DMS53 treated with DMSO at 0.1 percent for 48 hours (cell line): ENCODE measurements around the gene KIAA2012.

Source experiments
- DNase-seq: peaks from one replicate; lab custom pipeline; 2025; ENCODE audit not compliant: unreplicated experiment; lab: John Stamatoyannopoulos, UW

The KIAA2012 gene

DNA sequence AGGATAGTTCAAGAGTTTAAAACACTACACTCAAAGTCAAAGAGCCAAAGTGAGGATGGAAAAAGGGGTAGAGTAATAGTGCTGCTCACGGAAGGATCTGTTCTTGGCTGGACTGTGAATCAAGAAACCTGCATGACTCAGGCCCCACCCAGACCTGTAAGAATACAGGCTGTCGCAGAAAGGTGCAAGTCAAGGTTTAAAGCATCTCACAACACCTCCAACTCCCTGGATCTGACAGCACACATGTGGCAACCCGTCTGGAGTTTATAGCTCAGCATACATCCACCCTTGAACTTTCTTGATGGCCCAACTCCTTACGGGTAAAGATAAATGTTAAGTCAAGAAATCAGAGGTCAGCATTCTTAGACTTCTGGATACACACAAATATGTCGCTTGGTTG, 6.3 kb downstream of the KIAA2012 start:
- DNase-seq, result no peak

DNA sequence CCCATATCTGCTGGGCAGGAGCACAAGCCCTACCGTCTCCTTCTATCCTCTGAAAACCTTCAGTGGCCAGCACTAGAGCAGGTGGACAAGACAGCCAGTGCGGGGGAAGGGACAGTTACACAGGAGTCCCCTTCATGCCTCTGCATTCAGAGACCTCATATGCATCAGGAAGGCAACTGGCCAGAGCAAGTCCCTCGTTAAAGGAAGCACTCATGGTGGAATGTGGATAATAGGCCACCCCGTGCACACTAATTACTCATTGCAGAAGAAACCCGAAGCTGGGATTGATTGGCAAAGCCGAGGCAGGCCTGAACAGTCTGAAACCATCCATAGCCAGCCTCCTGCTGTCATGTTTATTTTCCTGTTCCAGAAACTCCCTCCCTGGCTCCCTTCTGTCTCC, 11.2 kb downstream of the KIAA2012 start:
- DNase-seq, result no peak

- DNase-seq, result no peak
Observed at GRCh38 chr2:202088777-202089176, 15.7 kb downstream of the KIAA2012 start.

DNA sequence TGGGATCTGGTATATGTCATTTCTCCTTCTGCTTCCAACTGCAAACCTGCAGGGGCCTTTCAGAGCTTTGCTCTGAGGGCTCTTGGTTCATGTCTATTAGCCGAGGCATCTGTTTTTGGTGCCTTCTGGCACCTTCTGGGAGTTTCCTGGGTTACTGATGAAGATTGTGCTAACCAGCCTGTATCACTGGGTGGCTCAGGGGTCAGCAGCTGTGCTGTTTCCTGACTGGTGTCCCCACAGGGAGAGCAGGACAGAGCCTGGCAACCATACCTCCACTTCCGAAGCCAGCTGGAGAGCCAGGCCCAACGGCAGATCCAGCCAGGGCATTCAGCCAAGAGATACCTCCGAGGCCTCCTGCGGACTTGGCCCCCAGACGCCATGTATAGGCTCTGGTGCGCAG, 17.5 kb downstream of the KIAA2012 start:
- no peak for DNase-seq

DNA sequence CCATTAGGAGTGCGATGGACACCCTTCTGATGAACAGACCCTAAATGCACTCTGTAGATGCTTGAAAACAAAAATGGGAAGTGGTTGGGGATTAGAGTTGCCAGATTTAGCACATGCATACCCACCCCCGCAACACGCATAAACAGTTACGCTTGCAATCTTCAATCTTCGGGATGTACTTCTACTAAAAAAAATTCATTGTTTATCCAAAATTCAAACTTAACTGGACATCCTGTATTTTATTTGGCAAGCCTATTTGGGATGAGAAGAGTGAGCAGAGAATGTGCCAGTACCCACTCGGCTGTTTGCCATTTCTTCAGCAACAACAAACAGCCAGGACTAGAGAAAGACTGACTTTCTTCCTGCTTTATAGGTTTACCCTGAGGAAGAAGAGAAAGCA, 18.4 kb downstream of the KIAA2012 start:
- no peak for DNase-seq

- no peak for DNase-seq
Observed at GRCh38 chr2:202094426-202094986, 21.5 kb downstream of the KIAA2012 start.

DNA sequence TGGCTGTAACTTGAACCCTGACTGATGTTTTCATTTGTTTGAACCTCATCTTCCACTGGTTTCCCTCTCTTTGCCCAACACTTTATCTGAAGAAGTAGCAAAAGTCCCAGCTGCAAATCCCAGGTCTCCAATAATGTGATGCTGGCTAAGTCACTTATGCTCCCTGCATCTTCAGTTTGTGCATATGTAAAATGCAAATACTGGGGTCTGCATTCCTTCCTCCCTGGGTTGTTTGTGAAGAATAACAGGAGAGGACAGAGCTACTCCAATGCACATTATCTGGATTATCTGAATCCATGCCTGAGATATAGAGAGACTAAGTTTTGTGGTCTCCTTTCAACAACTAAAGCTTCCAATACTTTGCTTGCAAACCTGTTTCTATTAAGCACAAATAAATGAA, 22.2 kb downstream of the KIAA2012 start:
- no peak for DNase-seq

DNA sequence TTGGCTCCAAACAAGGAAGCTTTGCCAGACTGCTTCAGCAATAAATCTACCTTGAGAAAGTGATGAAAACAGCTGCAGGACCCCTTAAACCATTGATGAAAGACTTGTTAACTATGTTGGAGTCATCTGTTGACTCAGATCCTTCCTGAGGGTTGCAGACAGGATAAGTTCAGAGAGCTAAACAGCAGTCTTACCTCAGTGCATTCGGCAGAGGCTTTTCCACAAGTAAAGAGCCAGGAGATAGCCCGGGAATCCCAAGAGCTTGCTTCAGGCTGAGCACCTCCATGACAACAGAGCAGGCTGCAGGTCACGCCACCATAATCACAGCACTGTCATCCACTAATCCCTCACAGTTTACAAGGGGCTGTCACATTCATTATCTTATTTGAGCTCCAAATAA, 23.7 kb downstream of the KIAA2012 start:
- DNase-seq, result no peak

DNA sequence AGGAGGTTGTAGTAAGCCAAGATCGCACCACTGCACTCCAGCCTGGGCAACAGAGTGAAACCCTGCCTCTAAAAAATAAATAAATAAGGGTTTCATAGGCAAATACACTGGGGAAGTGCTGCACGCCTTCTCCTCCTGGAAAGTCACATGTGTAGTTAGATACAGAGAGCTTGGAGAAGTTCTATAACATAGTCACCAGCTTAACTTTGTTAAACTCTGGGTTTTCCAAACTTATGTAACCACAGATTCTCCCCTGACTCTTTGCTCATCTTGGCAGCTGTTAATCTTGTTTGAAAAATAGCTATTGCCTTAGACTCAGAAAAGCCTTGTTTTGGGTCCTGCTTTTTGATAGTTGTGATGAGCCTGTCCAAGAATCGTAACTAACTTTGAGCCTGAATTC, 25.2 kb downstream of the KIAA2012 start:
- no peak for DNase-seq

DNA sequence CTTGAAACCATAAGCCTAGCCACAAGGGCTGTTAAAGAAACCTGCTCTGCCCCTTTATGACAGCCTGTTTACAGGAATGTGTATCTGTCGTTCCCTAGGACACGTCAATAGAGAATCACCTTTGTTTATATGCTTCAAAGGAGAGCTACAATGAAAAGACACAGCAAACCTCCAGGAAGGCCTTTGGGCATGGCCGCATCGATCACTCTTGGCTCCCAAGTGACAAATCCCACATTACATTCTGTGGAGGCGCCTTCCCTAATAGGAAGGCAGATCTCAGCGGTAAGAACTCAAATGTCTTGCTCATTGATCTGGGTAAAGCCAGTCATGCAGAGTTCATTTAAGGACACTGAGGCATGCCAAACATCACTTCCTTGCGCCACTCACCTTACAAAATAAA, 26.5 kb downstream of the KIAA2012 start:
- DNase-seq, result no peak

GRCh38 chr2:202100176-202100575, 27.1 kb downstream of the KIAA2012 start:
- DNase-seq, result no peak

- DNase-seq, result no peak
Observed at GRCh38 chr2:202101026-202101579, 28.0 kb downstream of the KIAA2012 start.

DNA sequence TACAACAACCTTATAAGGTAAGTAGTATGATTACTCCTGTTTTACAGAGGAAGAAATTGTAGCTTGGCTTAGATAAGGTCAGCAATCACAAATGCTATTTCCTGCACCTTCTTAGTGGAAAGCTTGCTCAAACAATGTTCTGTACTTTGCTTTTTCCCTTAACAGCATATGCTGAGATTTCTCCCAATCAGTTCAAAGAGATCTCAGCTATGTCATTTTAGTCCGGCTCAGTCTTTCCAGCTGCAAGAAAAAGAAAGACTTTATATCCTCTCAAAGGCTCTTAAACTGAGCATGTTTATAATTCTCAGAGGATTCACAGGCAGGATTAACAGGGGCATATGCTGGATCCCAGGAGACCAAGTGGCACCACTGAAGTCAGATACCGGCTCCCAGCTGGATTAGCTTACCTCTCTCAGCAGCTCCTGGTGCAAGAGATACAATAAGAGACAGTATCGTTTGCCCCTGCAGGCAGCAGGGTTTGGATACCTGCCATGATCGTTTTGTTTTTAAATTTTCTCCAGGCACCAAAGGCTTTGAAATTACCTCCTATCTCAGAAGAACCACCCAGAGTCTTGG, 29.5 kb downstream of the KIAA2012 start:
- no peak for DNase-seq

DNA sequence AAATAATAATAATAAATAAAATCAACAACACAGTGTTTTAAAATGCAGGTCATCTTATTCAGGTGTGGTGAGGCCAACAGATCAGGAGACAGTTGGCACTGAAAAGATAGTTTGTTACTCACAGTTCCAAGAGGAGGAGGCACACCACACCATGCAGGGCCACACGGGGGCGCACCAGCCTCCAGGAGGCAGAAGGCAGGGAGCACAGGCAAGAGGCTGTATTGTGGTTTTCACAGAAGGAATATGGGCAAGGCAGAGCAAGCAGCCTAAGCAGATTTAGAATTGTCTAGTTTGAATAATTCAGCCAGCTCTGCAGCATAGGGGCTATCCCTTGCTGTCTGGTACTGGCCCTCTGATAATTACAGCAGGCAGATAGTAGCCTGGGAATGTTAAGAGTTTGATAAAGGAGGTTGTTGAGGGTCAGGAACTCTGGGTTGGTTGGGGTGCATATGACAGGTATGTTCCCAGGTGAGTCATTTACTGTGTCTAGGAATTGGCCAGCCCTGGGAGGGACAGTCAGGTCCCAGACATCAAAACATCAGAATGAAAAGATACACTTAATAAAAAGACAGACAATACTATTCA, 31.3 kb downstream of the KIAA2012 start:
- peak; percentile 38 for DNase-seq

DNA sequence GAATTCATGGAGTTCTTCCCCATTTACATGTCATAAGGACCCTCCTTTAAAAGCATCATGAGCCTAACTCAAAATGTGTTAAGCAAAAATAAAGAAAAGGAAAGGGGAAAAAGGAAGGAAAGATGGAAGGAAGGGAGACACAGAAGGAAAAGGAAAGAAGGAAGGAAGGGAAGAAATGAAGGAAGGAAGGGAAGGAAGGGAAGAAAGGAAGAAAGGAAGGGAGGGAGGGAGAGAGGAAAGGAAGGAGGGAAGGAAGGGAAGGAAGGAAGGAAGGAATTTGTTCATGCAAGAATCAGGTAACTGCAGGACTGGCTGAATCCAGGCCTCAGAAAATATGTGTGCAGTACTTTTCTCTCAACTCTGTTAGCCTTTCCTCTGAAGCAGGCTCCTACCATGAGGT, 32.0 kb downstream of the KIAA2012 start:
- DNase-seq, result no peak

- DNase-seq, result no peak
Observed at GRCh38 chr2:202108345-202108744, 35.3 kb downstream of the KIAA2012 start.

- DNase-seq, result no peak
Observed at GRCh38 chr2:202109139-202109736, 36.2 kb downstream of the KIAA2012 start.

DNA sequence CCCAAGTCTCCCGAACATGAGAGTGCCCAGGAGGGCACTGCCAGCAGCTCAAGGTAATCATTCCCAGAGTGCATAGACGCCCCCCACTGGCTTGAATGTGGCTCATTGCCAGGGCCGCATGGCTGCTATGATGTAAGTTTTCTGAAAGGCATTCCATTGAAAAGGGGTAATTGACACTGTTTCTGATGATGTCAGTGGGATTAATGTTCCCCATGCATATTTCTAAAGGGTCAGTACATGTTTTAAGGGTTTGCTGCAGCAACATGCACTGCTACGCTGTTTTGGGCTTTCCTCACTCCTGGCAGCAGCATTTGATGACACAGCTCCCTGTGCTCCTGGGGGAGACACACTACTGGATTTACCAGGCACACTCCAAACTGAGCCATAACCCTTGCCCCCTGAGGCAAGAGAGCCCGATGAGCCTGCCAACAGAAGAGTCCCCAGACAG, 36.7 kb downstream of the KIAA2012 start:
- DNase-seq, result no peak

DNA sequence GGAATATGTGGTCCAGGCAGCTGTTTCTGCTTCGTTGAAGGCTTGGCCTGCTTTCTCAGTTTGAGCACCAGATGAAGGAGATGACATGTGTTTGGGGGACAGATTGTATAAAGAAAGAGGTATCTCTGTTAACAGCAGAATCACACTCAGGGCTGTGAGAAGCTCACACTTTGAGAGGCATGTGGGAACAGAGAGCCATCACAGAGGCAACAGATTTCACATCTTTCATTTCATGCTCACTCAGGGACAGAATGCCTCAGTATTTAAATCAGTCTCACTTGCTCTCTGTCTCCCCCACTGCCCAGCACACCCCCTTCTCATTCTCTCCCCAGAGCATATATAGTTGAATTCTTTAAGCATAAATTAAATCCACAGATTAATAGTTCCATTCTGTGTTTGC, 37.4 kb downstream of the KIAA2012 start:
- DNase-seq, result no peak

- DNase-seq, result no peak
Observed at GRCh38 chr2:202112041-202112440, 39.0 kb downstream of the KIAA2012 start.

DNA sequence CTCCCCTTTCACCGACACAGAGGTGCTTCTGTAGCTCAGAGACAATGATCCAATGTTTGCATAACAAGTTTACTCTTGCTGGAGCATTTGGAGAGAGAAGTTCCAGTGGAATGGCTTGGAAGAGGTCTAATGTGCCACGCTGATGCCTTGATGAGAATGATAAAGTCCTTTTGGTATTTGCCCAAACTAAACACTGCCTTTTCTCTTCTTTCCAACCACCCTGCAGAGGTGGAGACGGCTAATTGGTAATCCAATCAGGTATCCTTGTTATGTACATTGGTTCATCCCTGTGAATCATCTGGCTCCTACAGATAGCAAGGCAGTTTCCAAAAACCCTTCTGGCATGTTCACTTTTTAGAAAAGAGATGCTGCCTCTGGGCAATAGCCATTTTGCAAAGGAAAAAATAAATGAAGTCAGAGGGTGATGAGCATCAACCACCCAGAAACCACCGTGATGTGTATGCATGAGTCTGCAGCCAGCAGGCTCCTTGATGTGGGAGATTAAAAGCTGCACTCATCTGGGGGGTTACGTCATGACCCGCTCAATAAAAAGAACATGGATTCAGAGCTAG, 40.6 kb downstream of the KIAA2012 start:
- DNase-seq, result no peak

DNA sequence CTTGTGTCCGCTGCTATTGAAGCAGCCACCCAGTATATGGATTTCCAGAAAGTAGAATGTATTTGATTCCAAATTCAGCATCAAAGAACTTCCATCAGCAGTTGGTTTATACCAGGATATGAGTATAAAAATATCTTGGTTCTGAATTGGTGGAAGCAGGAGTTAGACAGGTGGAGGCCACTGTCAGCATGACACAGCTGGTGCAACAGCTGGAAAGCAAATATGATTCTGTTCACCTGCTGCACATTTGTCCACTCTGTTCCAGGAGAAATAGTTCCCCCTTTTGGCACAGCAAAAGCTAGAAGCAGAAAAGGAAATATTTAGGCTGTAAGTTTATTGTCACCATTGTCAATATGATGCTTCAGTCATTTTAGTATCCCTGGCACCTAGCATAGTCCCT, 41.2 kb downstream of the KIAA2012 start:
- no peak for DNase-seq
